ENCODE measurements around the gene PKD1L1. TPM values are rescaled to one million over a fixed set of nuclear protein-coding genes. Genes with fewer than 3 reads are reported as not detected.

The PKD1L1 gene
- total RNA-seq, 1 experiment from 2014 or later, result 0.07 TPM

DNA sequence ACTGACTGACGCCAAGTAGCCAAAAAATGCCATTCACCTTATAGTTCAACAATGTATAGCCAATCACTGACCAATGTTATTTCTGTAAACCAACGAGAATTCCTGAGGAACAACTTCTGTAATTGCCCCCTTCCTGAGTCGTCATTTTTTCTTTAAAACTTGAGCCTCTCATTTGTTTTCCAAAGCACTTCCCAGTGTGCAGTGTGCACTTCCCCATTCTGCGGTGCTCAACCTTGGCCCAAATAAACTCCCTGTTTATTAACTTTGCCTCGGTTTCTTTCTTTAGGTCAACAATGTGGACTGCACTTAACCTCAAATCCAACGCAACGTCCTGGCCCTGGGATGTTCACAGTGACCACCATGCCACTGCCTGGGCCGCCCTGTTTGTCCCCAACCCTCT is 15.1 kb downstream of the PKD1L1 start:
- Mint-ChIP-seq H3K27me3 (ENCODE audit: low read depth) (no peaks in the 10 kb centered on the region; the same call in 1 of the 2 replicates), H3K36me3 (no peaks in the 10 kb centered on the region), H3K4me1 (peaks cover 18% of the 10 kb centered on the region), H3K27ac (no peak overlapping the region), H3K9me3 (no peaks in the 10 kb centered on the region), H3K4me3 (no peak overlapping the region)
- no peak for DNase-seq (ENCODE audit: low spot score)
- CTCF ChIA-PET, result no interaction called here
- TF ChIP-seq RELA (CRISPR knock-in tag; IDR thresholded peaks at IDR 0.05; ENCODE audit: borderline replicate concordance) (no peak), TEAD1 (CRISPR knock-in tag; IDR thresholded peaks at IDR 0.05) (no peak), ZNF396 (CRISPR knock-in tag; IDR thresholded peaks at IDR 0.05; ENCODE audit: borderline replicate concordance) (no peak), SMAD3 (CRISPR knock-in tag; IDR thresholded peaks at IDR 0.05; ENCODE audit: borderline replicate concordance) (no peak), CREB1 (CRISPR knock-in tag; IDR thresholded peaks at IDR 0.05) (no peak), TCF7 (CRISPR knock-in tag; IDR thresholded peaks at IDR 0.05; ENCODE audit: low read depth) (no peak), CBFB (CRISPR knock-in tag; IDR thresholded peaks at IDR 0.05; ENCODE audit: low read depth) (no peak), JAZF1 (CRISPR knock-in tag; IDR thresholded peaks at IDR 0.05) (no peak)
- TF ChIP-seq, protein P1, sequence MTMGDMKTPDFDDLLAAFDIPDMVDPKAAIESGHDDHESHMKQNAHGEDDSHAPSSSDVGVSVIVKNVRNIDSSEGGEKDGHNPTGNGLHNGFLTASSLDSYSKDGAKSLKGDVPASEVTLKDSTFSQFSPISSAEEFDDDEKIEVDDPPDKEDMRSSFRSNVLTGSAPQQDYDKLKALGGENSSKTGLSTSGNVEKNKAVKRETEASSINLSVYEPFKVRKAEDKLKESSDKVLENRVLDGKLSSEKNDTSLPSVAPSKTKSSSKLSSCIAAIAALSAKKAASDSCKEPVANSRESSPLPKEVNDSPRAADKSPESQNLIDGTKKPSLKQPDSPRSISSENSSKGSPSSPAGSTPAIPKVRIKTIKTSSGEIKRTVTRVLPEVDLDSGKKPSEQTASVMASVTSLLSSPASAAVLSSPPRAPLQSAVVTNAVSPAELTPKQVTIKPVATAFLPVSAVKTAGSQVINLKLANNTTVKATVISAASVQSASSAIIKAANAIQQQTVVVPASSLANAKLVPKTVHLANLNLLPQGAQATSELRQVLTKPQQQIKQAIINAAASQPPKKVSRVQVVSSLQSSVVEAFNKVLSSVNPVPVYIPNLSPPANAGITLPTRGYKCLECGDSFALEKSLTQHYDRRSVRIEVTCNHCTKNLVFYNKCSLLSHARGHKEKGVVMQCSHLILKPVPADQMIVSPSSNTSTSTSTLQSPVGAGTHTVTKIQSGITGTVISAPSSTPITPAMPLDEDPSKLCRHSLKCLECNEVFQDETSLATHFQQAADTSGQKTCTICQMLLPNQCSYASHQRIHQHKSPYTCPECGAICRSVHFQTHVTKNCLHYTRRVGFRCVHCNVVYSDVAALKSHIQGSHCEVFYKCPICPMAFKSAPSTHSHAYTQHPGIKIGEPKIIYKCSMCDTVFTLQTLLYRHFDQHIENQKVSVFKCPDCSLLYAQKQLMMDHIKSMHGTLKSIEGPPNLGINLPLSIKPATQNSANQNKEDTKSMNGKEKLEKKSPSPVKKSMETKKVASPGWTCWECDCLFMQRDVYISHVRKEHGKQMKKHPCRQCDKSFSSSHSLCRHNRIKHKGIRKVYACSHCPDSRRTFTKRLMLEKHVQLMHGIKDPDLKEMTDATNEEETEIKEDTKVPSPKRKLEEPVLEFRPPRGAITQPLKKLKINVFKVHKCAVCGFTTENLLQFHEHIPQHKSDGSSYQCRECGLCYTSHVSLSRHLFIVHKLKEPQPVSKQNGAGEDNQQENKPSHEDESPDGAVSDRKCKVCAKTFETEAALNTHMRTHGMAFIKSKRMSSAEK (CRISPR knock-in tag; IDR thresholded peaks at IDR 0.05; ENCODE audit: borderline replicate concordance), result no peak
- TF ChIP-seq, protein P2, sequence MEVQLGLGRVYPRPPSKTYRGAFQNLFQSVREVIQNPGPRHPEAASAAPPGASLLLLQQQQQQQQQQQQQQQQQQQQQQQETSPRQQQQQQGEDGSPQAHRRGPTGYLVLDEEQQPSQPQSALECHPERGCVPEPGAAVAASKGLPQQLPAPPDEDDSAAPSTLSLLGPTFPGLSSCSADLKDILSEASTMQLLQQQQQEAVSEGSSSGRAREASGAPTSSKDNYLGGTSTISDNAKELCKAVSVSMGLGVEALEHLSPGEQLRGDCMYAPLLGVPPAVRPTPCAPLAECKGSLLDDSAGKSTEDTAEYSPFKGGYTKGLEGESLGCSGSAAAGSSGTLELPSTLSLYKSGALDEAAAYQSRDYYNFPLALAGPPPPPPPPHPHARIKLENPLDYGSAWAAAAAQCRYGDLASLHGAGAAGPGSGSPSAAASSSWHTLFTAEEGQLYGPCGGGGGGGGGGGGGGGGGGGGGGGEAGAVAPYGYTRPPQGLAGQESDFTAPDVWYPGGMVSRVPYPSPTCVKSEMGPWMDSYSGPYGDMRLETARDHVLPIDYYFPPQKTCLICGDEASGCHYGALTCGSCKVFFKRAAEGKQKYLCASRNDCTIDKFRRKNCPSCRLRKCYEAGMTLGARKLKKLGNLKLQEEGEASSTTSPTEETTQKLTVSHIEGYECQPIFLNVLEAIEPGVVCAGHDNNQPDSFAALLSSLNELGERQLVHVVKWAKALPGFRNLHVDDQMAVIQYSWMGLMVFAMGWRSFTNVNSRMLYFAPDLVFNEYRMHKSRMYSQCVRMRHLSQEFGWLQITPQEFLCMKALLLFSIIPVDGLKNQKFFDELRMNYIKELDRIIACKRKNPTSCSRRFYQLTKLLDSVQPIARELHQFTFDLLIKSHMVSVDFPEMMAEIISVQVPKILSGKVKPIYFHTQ (CRISPR knock-in tag; IDR thresholded peaks at IDR 0.05), result no peak
- POLR2A ChIA-PET, result no interaction called here
- no peak for ATAC-seq

DNA sequence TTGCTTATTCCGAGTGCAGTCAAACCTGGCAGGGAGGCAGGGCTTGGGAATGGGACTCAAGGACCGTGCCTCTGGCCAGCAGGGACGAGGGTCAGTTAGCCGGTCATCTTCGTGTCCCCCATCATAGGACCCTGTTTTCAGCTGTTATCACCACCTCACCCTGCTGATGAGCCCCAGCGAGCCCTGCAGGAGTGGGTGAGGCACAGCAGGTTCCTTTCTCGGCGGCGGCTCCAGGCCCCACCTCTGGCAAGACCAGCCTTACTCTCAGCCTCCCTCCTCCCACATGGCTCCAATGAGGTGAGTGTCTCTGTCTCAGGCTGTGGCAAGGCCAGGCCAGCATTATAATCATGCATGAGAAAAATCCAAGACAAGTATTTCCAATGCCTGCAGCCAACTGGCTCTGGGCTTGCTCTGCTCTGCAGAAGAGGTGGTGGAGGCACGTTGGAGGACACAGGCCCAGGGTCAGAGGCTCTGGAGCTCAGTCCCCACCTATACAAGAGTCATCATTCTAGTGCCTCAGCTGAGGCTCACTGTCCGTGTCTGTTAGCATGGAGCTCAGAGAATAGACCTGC is 15.7 kb downstream of the PKD1L1 start:
- POLR2A ChIA-PET, result no interaction called here
- H3K27me3 Mint-ChIP-seq (ENCODE audit: low read depth), result no peaks in the 10 kb centered on the region; the same call in 1 of the 2 replicates
- H3K4me3 Mint-ChIP-seq, result no peak overlapping the region
- DNase-seq (ENCODE audit: low spot score) (no peak), ATAC-seq (no peak)
- CTCF ChIA-PET, result interaction anchor here (0.5 kb wide), 1 partner anchor 351 kb away, joined by 4 read pairs; no protein-coding TSS in a partner anchor
- no peak for TF ChIP-seq SMAD3 (CRISPR knock-in tag; IDR thresholded peaks at IDR 0.05; ENCODE audit: borderline replicate concordance)
- H3K4me1 Mint-ChIP-seq, result peaks cover 17% of the 10 kb centered on the region
- H3K9me3 Mint-ChIP-seq, result peaks cover 4% of the 10 kb centered on the region
- no peak overlapping the region for H3K27ac Mint-ChIP-seq
- H3K36me3 Mint-ChIP-seq, result no peaks in the 10 kb centered on the region

DNA sequence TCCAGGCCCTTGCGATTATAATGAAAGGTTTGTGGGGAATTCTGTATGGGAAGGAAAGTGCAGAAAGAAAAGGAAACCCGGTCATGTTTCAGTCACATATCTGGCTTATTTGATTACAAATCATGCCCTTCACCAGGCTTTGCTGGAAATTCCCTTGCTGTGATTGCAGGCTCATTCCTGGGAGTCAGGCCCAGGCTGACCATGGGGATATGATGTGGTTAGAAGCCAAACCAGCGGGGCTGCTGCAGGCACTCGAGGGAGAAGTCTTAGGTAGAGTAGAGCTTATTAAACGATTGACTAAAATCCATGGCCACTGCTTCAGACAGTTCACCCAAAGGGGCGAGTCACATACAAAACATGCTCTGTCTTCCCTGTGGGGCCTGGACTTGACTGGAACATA is 16.2 kb downstream of the PKD1L1 start:
- H3K9me3 Mint-ChIP-seq, result peaks cover 4% of the 10 kb centered on the region
- TF ChIP-seq, protein P3, sequence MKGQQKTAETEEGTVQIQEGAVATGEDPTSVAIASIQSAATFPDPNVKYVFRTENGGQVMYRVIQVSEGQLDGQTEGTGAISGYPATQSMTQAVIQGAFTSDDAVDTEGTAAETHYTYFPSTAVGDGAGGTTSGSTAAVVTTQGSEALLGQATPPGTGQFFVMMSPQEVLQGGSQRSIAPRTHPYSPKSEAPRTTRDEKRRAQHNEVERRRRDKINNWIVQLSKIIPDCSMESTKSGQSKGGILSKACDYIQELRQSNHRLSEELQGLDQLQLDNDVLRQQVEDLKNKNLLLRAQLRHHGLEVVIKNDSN (CRISPR knock-in tag; IDR thresholded peaks at IDR 0.05), result no peak
- TF ChIP-seq, protein P4, sequence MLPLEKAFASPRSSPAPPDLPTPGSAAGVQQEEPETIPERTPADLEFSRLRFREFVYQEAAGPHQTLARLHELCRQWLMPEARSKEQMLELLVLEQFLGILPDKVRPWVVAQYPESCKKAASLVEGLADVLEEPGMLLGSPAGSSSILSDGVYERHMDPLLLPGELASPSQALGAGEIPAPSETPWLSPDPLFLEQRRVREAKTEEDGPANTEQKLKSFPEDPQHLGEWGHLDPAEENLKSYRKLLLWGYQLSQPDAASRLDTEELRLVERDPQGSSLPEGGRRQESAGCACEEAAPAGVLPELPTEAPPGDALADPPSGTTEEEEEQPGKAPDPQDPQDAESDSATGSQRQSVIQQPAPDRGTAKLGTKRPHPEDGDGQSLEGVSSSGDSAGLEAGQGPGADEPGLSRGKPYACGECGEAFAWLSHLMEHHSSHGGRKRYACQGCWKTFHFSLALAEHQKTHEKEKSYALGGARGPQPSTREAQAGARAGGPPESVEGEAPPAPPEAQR (CRISPR knock-in tag; IDR thresholded peaks at IDR 0.05), result no peak
- TF ChIP-seq JAZF1 (CRISPR knock-in tag; IDR thresholded peaks at IDR 0.05) (no peak), IRF2 (CRISPR knock-in tag; IDR thresholded peaks at IDR 0.05; ENCODE audit: borderline replicate concordance, low read depth) (no peak), ZNF232 (CRISPR knock-in tag; IDR thresholded peaks at IDR 0.05) (no peak), ZNF396 (CRISPR knock-in tag; IDR thresholded peaks at IDR 0.05; ENCODE audit: borderline replicate concordance) (no peak), GTF2I (CRISPR knock-in tag; conservative IDR thresholded peaks at IDR 0.05) (no peak)
- DNase-seq (ENCODE audit: low spot score), result no peak
- no peak overlapping the region for H3K27ac Mint-ChIP-seq
- H3K27me3 Mint-ChIP-seq (ENCODE audit: low read depth), result no peaks in the 10 kb centered on the region; the same call in 1 of the 2 replicates
- no peak for ATAC-seq
- ChIA-PET POLR2A (no interaction called here), CTCF (interaction anchor here (0.5 to 1.2 kb wide), 2 partner anchors 13 to 351 kb away, joined by 4 to 5 read pairs; no protein-coding TSS in a partner anchor)
- H3K4me3 Mint-ChIP-seq, result no peak overlapping the region
- peaks cover 13% of the 10 kb centered on the region for H3K4me1 Mint-ChIP-seq
- no peaks in the 10 kb centered on the region for H3K36me3 Mint-ChIP-seq
